T1000 (cell line): ENCODE results near the gene PRRC2C.
"Not testable (repeated sequence)": the region's sequence is repeated elsewhere in the genome, so short reads cannot be mapped to it uniquely, and the experiment has no call there.

ENCODE experiments used
- DNase-seq: peaks from one replicate; lab custom pipeline; 2025; ENCODE audit warnings: mixed read lengths; lab: John Stamatoyannopoulos, UW

Gene PRRC2C

GRCh38 chr1:171485375-171486047 lies at the start of gene PRRC2C:
TSS of gene PRRC2C (plus strand) at chr1:171485530. CDS start at chr1:171512089, 26,559 bp downstream.
- peak; percentile 87 for DNase-seq

GRCh38 chr1:171438441-171438840 lies 46.9 kb upstream of the PRRC2C start:
- DNase-seq: peak; percentile 79

- DNase-seq: not testable (repeated sequence)
Observed at GRCh38 chr1:171440201-171440600, 45.1 kb upstream of the PRRC2C start.

- not testable (repeated sequence) for DNase-seq
Observed at GRCh38 chr1:171441278-171441895, 43.9 kb upstream of the PRRC2C start.

GRCh38 chr1:171446386-171446785 lies 38.9 kb upstream of the PRRC2C start:
- DNase-seq: no peak

GRCh38 chr1:171455967-171456366 lies 29.4 kb upstream of the PRRC2C start:
- no peak for DNase-seq

- DNase-seq: no peak
Observed at GRCh38 chr1:171457412-171457811, 27.9 kb upstream of the PRRC2C start.

GRCh38 chr1:171460018-171460620 lies 25.2 kb upstream of the PRRC2C start:
- no peak for DNase-seq

GRCh38 chr1:171467626-171468025 lies 17.7 kb upstream of the PRRC2C start:
- DNase-seq: no peak

- DNase-seq: no peak
Observed at GRCh38 chr1:171468120-171468750, 17.1 kb upstream of the PRRC2C start.

- DNase-seq: no peak
Observed at GRCh38 chr1:171470726-171471125, 14.6 kb upstream of the PRRC2C start.

- no peak for DNase-seq
Observed at GRCh38 chr1:171472183-171472647, 13.1 kb upstream of the PRRC2C start.

GRCh38 chr1:171476829-171477228 lies 8.5 kb upstream of the PRRC2C start:
- DNase-seq: no peak

GRCh38 chr1:171477804-171478203 lies 7.5 kb upstream of the PRRC2C start:
- DNase-seq: no peak

- DNase-seq: no peak
Observed at GRCh38 chr1:171480035-171480434, 5.3 kb upstream of the PRRC2C start.

- no peak for DNase-seq
Observed at GRCh38 chr1:171484760-171485374, 463 bp upstream of the PRRC2C start.

GRCh38 chr1:171486048-171486519 lies 754 bp downstream of the PRRC2C start:
- DNase-seq: no peak

- DNase-seq: no peak
Observed at GRCh38 chr1:171487038-171487437, 1.7 kb downstream of the PRRC2C start.

- DNase-seq: no peak
Observed at GRCh38 chr1:171488190-171488929, 3.0 kb downstream of the PRRC2C start.

GRCh38 chr1:171494076-171494475 lies 8.7 kb downstream of the PRRC2C start:
- no peak for DNase-seq

GRCh38 chr1:171495444-171495843 lies 10.1 kb downstream of the PRRC2C start:
- no peak for DNase-seq
